Erythroblast (primary cell): ENCODE data around the gene EIF1AY.

Experiments used
- GATA1 ChIP-seq: IDR thresholded peaks from 2 replicates; pipeline ENCODE4 v1.6.1; 2011; ENCODE audit warnings: low read depth, mild to moderate bottlenecking, control low read depth, low read length, moderate library complexity
- POLR2A ChIP-seq: IDR thresholded peaks from 2 replicates; pipeline ENCODE4 v1.6.1; 2011; ENCODE audit warnings: mild to moderate bottlenecking, low read length

DNA sequence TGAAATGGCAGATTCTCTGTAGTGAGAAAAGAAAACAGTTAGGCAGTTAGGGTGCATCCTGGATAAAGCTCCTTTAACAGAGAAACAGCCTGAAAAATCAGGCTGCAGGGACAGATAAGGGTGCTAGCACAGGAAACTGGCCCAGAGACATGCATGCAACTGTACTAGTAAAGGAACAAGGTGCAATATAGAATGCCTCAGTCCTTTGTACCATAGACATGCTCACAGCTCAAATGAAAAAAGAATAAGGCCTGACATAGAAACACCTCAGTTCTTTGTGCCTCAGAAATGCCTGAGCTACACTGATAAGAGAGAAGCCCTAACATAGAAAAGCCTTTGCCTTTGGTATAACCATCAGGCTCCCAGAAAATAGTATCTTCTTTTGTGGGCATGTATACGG, 37.4 kb upstream of the EIF1AY start:
- TF ChIP-seq POLR2A = no peak
- TF ChIP-seq GATA1 = no peak
